A673 (cell line): ENCODE measurements around the gene SLC25A20. TPM values are rescaled to one million over a fixed set of nuclear protein-coding genes. Genes with fewer than 3 reads are reported as not detected.

ENCODE experiments used
- BruUV-seq: library from RNA; stranded (reverse); fragments of 400-500 nt; replicated peaks from 2 replicates; lab custom pipeline; 2021; lab: Mats Ljungman, UMichigan
- CTCF ChIA-PET: fragments of 300-600 bp; sonication (Branson Sonifier 250); formaldehyde crosslinking; loops from one replicate; lab custom pipeline; 2022; ENCODE audit warnings: antibody characterized with exemption; lab: Charles Lee
- POLR2A ChIA-PET: fragments of 300-600 bp; sonication (Branson Sonifier 250); formaldehyde crosslinking; loops from one replicate; lab custom pipeline; 2022; ENCODE audit warnings: antibody characterized with exemption; ENCODE audit not compliant: low non-redundant PET; lab: Charles Lee
- DNase-seq: peaks from one replicate; pipeline ENCODE4 v3.0.0-alpha.2; 2015; ENCODE audit warnings: low spot score
- H3K27ac ChIP-seq: fragments of 200-600 bp; sonication (generic); 2 replicates; pipeline ENCODE4 v1.5.1; 2016; ENCODE audit warnings: mixed run types, low read depth, mild to moderate bottlenecking, mixed read lengths, antibody characterized with exemption, low read length; ENCODE audit not compliant: poor library complexity, severe bottlenecking
- H3K27me3 ChIP-seq: fragments of 200-600 bp; sonication (generic); replicated peaks from 2 replicates; pipeline ENCODE4 v1.6.1; 2017; ENCODE audit warnings: mixed run types, low read depth, mild to moderate bottlenecking, mixed read lengths, antibody characterized with exemption, low read length; ENCODE audit not compliant: insufficient read depth, poor library complexity
- H3K36me3 ChIP-seq: fragments of 200-600 bp; sonication (generic); 2 replicates; pipeline ENCODE4 v1.6.1; 2016; ENCODE audit warnings: mixed run types, mild to moderate bottlenecking, mixed read lengths, antibody characterized with exemption, low read length; ENCODE audit not compliant: insufficient read depth, poor library complexity, severe bottlenecking
- H3K4me1 ChIP-seq: fragments of 200-600 bp; sonication (generic); 2 replicates; pipeline ENCODE4 v1.6.1; 2017; ENCODE audit warnings: mixed run types, mild to moderate bottlenecking, mixed read lengths, antibody characterized with exemption, low read length; ENCODE audit not compliant: insufficient read depth, poor library complexity, severe bottlenecking
- H3K4me3 ChIP-seq: fragments of 200-600 bp; sonication (generic); 2 replicates; pipeline ENCODE4 v1.5.1; 2016; ENCODE audit warnings: low read depth, mixed run types, mild to moderate bottlenecking, mixed read lengths, low read length; ENCODE audit not compliant: poor library complexity, severe bottlenecking
- H3K9me3 ChIP-seq: fragments of 200-600 bp; sonication (generic); 2 replicates; pipeline ENCODE4 v1.6.1; 2016; ENCODE audit warnings: mixed run types, low read depth, mild to moderate bottlenecking, mixed read lengths, antibody characterized with exemption, low read length; ENCODE audit not compliant: poor library complexity, severe bottlenecking
- CTCF ChIP-seq: fragments of 300-800, 200-600 bp; sonication (generic); conservative IDR thresholded peaks from 2 replicates; pipeline ENCODE4 v1.5.1; 2017; ENCODE audit warnings: low read depth, mild to moderate bottlenecking, antibody characterized with exemption, low read length, moderate library complexity, mixed read lengths
- EZH2 ChIP-seq: fragments of 200-600 bp; sonication (generic); IDR thresholded peaks from 2 replicates; pipeline ENCODE4 v1.6.1; 2017; ENCODE audit warnings: borderline replicate concordance, low read depth, mild to moderate bottlenecking, mixed read lengths, antibody characterized with exemption, low read length; ENCODE audit not compliant: poor library complexity, severe bottlenecking
- intact Hi-C: fragments of 100-400 bp; cut with micrococcal nuclease; formaldehyde crosslinking; loops from one replicate; pipeline ENCODE4 v1.10.0; 2022; ENCODE audit not compliant: unreplicated experiment
- total RNA-seq: library from RNA; stranded (reverse); gene quantifications from 2 replicates; pipeline ENCODE4 v1.2.3, GENCODE V29; 2021

SLC25A20 gene
- total RNA-seq, 1 experiment from 2014 or later = 4.9 TPM

- POLR2A ChIA-PET = no interaction called here
- Histone ChIP-seq H3K36me3 (no peaks in the 10 kb centered on the region), H3K4me1 (no peaks in the 10 kb centered on the region), H3K4me3 (no peak overlapping the region), H3K27me3 (no peaks in the 10 kb centered on the region), H3K27ac (no peak overlapping the region), H3K9me3 (no peaks in the 10 kb centered on the region)
- TF ChIP-seq EZH2 (no peak), CTCF (no peak)
- intact Hi-C loops = no loop called here
- no TSS peak for BruUV-seq
- CTCF ChIA-PET = no interaction called here
- DNase-seq = no peak
These were observed 61.5 kb downstream of the SLC25A20 start for GRCh38 chr3:48837163-48837562.

GRCh38 chr3:48835650-48836366 is 62.9 kb downstream of the SLC25A20 start:
- CTCF ChIA-PET = no interaction called here
- no peak for DNase-seq

GRCh38 chr3:48832684-48833083 is 66.0 kb downstream of the SLC25A20 start:
- BruUV-seq = no TSS peak
- Histone ChIP-seq H3K4me3 (no peak overlapping the region), H3K36me3 (no peaks in the 10 kb centered on the region), H3K27ac (no peak overlapping the region), H3K4me1 (no peaks in the 10 kb centered on the region), H3K9me3 (no peaks in the 10 kb centered on the region), H3K27me3 (no peaks in the 10 kb centered on the region)
- no peak for TF ChIP-seq CTCF
- TF ChIP-seq EZH2 = no peak
- DNase-seq = no peak
- ChIA-PET POLR2A (no interaction called here), CTCF (interaction anchor here (0.5 kb wide), 1 partner anchor 205 kb away, joined by 3 read pairs; no protein-coding TSS in a partner anchor)
- intact Hi-C loops = no loop called here

More at GRCh38 chr3:48835650-48836366, 62.9 kb downstream of the SLC25A20 start:
- Histone ChIP-seq H3K4me3 (no peak overlapping the region), H3K27me3 (no peaks in the 10 kb centered on the region), H3K9me3 (no peaks in the 10 kb centered on the region), H3K36me3 (no peaks in the 10 kb centered on the region), H3K27ac (no peak overlapping the region), H3K4me1 (no peaks in the 10 kb centered on the region)
- intact Hi-C loops = no loop called here
- no TSS peak for BruUV-seq
- POLR2A ChIA-PET = no interaction called here
- TF ChIP-seq EZH2 (no peak), CTCF (no peak)
